Stimulated activated CD4-positive, alpha-beta T cell treated with anti-CD3 and anti-CD28 coated beads, Interleukin-4, amount 100 ng/mL, for 4 hours (primary cell): ENCODE data around the gene IVD.
"Not testable (repeated sequence)": the region's sequence is repeated elsewhere in the genome, so short reads cannot be mapped to it uniquely, and the experiment has no call there.

Experiments used
- DNase-seq, 2 experiments: peaks; one replicate each; pipeline ENCODE4 v3.0.0-alpha.2; 2020

Gene IVD

DNA sequence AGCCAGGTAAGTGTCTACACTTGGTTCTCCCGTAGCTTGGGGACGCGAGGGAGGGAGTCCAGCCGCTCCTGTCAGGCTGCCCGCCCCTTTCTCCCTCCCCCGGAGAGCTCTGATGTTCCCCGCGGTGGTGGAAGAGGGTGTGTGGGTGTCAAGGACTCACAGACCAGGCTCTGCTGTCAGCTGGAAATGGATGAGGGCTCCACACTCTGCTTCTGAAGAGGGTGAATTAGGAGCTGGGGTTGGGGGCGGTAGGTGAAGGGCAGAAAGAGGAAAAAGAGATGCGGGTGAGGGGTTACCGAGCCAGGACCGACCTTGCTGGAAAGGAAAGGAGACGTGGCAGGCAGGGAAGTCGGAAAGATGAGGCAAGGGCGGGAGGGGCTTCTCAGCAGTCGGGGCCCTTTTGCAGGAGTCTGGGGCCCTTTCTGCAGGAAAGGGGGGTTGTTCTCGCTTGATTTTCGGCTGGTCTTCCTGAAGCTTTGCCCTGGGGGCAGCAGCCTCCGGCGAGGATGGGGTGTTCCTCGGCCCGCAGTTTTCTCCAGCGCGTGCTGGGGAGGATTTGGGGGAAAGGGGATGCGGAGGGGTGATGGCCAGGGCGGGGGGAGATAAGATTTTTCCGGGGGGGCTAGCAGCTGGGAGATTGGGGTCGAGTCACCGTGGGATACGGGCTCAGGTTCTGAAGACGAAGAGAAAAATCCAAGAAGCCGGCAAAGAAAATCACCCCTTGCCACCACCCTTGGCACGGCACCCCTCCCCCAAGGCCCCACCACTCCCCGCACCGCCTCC is 34.6 kb downstream of the IVD start:
- peak; percentile 22 to 43 for DNase-seq

DNA sequence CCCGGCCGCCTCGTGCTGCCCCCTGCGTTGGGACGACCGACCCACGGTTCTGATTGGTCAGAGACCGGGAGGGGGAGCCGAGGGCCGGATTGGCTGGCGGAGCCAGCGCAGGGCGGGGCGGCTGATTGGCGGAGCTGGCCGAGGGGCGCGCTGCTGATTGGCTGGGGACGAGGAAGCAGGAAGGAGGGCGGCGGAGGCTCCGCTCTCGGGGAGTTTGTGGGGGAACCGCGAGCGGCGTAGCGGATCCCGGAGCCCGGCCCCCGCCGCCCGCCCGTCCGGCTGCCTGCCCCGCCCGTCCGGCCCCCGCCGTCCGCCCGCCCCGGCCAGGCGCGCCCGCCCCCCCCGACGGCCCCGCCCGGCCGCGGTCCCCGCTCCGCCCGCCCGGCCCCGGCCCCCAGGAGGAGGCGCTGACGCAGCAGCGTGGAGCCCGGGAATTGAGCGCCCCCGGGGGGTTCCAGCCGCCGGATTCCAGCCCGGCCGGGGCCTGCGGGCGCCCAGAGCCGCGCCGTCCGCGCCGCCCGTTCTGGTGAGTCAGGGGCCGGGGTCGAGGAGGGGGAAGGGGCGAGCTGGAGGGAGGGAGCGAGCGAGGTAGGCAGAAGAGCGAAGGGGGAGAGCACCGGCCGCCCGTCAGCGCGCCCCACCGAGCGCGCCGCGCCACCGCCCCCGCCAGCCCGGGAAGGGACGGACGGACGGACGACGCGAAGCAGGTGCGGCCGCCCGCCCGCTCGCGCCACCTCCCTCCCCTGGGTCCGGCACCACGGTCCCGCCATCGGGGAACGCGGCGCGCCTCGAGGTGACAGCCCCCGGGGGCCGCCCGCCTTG is 35.4 kb downstream of the IVD start, which contains the start of gene BAHD1:
Gene BAHD1 (plus strand): TSS at position 211 of the 822 bp plus-strand sequence. CDS start 17,512 bp downstream, outside the sequence.
- peak; percentile 95 to 96 for DNase-seq

DNA sequence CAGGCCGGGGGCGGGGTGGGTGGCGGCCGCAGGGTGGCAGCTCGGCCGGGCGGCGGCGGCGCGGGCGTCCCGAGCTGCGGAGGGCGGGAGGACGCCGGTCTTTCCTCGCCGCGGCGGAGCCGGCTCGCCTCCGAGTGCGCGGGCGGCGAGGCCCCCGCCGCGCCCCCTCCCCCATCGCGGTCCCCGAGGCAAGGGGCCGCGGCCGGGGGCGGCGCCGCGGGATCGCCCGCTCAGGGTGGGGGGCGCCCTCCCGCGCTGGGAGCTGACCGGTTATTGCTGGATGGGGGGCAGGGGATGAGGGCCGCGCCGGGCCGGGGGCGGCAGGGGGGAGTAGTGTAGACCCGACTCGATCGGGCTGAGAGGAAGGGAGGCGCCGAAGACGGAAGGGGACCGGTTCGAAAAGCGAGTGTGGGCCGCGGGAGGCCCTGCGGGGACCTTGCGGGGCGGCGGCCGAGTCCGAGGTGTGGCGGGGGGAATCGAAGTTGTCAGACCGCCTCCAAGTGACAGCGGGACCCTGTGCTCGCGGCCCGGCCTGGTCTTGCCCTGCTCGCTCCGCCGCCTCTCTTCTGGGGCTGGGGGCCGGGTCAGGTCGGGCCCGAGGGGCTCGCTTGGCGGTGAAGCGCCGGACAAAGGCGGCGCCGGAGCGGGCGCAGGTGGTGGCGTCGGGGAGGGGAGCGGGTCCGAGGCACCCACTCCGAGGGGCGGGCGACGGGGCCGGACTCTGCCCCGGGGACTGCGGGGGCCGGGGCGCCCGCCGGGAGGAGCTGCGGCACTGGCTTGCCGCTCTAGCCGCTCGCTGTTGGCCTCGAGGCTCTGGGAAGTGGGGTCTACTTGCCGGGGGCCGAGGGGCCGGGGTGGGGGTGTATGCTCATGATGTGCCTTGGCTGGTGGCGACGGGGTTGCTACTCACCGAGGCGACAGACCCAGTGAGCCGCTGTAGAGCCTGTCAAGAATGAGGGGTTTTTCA is 36.3 kb downstream of the IVD start:
- DNase-seq, result peak; percentile 19 to 26

DNA sequence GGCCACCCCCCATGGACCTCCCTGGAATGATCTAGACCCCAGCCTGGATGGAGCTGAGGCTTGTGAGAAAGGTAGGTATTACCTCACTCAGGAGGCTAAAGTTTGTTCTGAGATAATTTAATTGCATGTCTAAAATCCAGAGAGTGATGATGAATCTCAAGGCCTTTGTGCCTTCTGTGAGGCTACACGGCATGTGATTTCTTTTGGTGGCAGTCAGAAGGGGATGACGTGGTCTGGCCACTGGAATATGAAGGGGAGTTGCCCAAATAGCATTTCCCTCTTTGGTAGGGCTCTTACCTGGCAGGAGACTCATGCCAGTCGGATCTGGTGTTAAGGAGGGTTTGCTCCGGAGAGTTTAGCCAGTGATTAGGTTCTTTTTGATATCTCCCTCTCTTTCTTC is 37.7 kb downstream of the IVD start:
- no peak for DNase-seq

DNA sequence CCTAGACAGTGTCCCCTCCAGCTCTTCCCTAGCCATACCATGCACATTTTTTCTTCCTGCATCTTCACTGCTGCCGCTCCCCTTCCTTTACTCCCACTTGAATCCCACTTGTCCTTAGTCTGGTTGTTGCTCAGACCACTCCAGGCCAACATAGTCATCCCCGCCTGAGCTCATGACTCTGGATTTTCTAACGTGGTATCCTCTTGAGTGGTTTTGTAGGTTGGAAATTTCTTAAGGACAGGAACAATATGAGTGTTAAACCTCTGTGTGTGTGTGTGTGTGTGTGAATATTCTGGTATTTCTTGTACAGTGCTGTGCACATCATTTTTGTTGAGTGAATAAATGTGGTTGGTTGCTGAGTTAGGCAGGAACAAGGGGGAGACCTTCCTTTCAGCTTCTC is 38.3 kb downstream of the IVD start:
- no peak for DNase-seq

DNA sequence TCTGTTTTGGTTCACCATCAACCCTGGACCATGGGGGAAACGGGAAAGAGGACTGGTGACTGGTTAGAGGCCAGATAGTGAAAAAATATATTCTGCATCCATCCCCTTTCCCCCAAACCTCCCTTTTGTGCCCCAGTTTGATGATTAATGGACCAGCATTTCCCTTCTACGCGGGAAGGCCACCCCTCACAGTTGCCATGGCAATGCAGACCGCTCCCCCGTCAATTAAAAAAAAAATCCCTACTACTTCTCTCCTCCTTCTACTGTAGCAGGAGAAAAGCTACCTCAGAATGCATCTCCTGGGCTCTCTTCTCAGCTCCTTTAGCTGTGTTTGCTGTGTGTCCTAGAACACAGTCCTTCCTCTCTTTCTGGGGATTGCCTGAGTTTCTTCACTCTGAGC is 39.1 kb downstream of the IVD start:
- DNase-seq, result no peak

DNA sequence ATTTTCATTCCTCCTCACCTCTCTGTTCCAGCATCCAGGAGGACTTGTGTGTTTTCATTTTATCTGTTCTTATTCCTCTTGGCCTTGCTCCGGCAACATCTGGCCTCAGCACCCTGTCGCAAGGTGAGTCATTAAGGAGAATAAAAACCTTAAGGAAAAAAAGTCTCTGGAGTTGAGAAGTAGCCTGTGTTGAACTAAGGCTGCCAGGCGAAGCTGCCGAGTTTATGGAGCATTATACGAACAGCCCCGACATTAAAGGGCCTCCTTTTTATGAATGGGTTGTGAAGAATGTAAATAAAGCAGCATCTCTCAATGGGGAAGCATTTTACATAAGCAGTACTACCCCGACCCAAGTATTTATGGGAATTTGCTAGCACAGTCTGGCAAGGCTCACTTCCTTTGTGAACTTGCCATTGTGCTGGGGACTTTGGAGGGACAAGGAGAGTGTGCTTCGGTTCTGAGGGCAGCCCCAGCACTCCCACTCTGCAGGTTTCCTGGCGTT is 39.9 kb downstream of the IVD start:
- DNase-seq, result no peak

DNA sequence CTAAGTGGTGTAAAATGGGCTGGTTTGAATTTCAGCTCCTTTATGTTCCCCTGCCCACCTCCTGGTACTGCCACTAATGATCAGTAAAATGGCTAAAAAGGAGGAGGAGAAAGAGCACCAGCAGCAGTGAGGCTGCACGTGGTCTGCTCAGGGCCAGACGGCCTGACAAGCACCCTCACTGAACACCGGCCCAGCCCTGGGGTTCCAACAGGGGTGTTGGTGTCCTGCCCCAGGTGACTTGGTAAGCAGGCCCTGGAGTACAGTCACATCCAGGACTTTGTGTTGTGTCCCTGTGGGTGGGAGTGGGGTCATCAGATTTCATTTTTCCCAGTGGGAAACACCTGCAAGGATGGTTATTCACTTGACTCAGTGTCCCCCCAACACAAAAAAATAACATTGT is 40.5 kb downstream of the IVD start:
- no peak for DNase-seq

DNA sequence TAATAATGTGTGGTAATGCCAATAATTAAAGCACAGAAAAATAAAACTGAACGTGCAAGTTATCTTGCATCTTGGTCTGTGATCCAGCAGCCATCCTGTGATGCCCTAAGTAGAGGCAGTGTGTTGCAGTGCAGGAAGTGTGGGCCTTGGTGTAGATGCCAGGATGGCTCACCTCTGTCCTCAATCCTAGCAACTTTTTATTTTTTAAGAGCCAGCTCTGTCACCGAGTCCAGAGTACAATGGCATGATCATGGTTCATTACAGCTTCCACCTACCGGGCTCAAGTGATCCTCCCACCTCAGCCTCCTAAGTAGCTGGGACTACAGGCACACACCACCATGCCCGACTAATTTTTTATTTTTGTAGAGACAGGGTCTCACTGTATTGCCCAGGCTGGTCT is 42.8 kb downstream of the IVD start:
- no peak for DNase-seq

DNA sequence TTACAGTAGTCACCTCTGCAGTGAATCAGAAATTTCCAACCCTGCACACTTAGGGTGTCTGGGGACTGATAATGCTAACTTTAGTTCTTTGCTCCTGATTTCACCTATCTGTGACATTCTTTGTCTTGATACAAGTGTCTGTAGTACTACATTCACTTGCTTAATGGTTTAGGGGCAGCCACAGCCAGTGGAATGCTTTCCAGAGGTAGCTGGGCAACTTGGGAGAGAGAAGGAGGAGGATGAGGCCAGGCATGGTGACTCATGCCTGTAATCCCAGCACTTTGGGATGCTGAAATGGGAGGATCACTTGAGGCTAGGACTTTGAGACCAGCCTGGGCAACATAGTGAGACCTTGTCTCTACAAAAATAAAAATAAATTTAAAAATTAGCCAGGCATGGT is 43.7 kb downstream of the IVD start:
- no peak for DNase-seq

DNA sequence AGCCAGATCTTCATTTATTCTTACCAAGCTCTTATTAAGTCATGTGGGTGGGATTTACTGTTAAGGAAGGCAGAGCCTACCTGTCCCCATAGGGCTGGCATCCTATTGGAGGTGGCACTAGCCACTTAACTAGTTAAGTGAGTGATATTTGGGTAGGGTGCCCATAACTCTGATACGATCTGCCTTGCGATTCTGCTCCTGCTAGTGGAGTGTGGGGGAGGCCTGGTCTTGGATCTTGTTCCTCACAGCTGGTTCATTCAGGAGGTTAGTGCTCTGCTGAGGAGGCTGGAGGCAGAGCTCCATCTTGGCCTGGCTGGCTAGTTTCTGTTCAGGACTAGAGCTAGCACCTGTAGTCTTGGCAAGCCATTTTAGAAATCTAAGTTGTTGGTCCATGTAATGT is 44.5 kb downstream of the IVD start:
- no peak for DNase-seq

DNA sequence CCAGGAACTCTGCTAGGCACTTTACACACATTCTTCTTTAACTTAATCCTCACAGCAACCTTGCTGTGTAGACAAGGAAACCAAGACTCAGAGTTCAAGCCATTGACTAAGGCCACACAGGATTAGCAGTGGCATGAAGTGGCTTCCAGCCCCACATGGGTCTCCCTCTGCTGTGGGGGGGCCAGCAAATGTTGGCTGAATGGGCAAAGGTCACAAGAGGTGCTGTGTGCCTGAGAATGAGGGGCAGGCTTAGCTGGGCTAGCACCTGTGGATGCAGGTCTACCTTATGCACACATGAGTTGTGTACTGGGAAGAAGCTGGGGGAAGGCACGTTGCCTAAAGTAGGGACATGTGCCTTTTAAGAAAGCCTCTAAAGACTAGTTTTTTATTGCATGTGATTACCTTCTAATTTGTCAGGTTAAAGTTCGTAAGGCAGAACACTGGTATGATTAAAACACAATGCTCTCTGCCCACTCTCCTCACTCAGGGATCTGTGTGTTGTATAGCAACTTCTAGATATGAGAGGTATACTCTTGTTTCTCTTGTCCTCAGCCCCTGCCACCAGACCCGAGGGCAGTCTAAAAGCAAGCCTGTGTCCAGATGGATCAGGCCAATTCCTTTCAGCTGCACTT is 46.0 kb downstream of the IVD start:
- no peak for DNase-seq

DNA sequence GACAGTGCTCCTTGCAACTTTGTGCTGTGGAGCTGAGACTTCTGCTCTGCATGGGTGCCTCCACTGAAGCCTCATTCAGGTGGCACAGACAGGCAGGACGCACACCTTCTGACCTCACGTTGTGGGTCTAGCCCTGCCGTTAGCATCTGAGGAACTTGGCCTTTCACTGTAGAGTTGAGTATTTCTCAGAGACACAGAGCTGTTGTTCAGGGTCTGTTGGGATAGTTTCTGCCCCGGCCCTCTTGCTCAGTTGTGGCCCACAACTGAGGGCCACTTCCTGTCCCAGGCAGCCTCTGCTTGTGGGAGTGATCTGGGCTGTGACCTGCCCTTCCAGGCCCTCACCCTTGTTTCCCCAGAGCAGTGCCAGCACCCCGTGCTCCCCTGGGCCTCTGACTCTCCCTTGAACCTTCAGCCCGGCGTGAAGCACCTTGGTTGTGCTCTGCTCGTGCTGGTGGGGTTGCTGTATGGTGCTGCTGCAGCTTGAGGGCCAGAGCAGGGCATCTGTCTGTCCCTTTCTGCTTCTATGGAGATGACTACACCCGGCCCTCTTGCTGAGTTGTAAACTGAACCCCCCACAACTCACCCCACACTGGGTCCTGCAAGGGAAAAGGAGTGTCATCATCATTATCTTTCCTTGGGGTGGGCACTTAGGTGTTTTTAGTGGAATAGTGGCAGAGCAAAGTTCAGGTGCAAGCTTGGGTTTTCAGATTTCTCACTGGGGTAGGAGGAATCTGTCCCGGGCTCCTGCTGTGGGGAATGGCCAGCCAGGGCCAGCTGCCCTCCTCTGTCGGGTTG is 46.9 kb downstream of the IVD start:
- no peak for DNase-seq

DNA sequence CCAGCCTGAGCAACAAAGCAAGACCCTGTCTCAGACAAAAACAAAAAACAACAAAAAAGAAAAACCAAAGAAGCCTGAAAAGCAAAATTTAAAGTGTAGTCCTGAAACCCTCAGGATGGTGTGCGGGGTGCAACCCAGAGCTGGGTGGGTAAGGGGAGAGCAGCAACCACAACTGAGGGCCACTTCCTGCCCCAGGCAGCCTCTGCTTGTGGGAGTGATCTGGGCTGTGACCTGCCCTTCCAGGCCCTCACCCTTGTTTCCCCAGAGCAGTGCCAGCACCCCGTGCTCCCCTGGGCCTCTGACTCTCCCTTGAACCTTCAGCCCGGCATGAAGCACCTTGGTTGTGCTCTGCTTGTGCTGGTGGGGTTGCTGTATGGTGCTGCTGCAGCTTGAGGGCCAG is 48.3 kb downstream of the IVD start:
- not testable (repeated sequence) for DNase-seq

DNA sequence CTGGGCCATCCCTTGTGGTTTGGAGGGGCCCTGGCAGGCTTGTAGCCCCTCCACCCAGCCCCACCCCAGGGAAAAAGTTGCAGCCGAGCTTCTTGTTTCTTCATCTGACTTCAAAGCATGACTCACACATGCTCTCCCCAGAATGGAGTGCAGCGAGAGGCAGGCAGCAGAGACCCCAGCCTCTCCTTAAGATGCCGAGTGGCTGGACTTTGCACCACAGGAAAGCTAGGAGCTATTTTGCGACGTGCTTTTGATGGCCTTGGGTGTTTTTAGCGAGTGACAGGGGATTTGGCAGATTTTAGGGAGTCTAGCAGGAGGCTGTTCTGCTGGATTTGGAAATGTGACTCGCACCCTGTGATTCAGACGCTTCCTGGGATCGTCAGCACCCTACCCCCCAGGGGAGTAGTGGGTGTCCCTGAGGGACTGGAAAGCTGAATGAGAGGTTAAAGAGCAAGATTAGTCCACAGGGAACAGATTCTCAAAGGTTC is 49.4 kb downstream of the IVD start:
- peak in 1 of 2 experiments; percentile 38 for DNase-seq

DNA sequence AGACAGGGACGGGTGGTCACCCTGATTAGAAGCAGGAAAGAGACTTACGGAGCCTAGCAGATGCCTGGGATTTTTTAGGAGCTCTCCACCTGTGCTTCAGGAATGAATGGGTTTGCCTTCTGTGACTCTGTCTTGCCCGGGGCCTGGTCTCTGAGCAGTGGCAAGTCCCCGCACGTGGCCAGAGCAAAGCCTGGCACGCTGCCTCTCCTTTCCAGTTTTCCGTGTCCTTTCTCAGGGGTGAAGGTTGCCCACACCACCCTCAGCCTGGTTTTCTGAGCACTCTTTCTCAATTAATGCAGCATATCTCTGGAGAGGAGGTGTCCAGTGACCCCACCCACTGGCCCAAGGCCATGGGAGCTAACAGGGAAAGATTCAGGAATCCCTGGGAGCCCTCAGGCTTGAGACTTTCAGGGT is 50.7 kb downstream of the IVD start:
- DNase-seq, result no peak

DNA sequence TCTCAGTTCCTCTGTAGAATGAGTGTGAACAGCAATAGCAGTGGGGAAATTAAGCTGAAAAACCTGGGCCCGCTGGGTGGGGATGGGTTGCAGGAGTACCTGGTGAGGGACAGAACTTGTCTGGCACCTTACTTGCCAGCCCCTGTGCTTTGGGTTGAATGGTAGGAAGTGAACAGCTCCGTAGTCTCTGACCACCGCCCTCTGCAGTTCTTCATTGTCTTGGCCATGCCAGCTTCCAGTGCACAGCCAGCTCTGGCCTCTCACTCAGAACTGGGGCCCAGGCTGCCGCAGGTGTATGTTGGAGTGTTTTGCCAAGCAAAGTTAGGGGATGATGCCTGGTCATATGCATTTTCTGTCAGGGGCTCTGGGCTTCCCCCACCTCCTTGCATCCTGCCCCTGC is 51.1 kb downstream of the IVD start:
- no peak for DNase-seq

DNA sequence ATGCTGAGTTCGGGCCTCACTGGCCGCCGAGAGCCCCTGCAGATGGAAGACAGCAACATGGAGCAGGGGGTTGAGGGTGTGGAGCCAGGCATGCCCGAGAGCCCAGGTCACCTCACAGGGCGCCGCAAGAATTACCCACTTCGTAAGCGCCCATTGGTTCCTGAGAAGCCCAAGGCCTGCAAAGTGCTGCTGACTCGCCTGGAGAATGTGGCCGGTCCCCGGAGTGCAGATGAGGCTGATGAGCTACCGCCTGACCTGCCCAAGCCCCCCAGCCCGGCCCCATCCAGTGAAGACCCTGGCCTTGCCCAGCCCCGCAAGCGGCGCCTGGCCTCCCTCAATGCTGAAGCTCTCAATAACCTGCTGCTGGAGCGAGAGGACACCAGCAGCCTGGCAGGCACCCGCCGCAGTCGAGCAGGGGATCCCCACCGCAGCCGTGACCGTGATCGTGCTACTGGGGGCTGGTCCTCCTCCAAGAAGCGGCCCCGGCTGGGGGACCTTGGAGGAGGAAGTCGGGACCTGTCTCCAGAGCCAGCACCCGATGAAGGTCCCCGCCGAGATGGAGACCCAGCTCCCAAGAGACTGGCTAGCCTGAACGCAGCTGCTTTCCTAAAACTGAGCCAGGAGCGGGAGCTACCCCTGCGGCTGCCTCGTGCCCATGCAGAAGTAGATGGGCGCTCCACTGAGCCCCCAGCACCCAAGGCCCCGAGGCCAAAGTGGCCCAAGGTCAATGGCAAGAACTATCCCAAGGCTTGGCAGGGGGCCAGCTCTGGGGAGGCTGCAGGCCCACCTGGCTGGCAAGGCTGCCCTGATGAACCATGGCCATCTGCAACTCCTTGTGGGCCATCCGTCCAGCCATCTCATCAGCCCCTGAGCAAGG is 53.1 kb downstream of the IVD start:
- no peak for DNase-seq

DNA sequence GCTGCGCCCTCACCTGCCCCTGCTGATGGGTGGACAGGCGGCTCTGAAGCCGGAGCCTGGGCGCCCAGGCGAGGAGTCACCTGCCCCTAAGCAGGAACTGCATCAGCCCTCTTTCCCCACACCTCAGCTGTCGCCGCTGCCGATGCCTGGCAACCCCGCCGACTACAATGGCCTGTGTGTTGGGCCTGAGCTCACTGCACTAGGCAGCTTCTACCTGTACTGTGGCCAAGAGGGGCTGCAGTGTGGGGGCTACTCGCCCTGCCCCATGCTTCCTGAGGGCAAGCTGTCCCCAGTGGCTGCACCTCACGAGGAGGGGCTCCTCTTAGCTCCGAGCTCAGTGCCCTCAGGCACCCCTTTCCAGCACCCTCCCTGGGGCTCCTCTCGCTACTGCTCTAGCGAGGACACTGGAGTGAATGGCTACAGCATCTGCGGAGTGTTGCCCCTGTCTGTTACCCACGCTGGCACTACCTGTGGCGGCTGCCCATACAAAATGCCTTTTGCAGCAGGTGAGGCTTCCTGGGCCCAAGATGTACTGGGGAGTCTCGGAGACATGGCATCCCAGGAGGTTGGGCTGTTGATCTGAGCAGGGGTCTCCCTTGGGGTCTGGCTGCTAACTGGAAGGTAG is 53.9 kb downstream of the IVD start:
- DNase-seq, result no peak

DNA sequence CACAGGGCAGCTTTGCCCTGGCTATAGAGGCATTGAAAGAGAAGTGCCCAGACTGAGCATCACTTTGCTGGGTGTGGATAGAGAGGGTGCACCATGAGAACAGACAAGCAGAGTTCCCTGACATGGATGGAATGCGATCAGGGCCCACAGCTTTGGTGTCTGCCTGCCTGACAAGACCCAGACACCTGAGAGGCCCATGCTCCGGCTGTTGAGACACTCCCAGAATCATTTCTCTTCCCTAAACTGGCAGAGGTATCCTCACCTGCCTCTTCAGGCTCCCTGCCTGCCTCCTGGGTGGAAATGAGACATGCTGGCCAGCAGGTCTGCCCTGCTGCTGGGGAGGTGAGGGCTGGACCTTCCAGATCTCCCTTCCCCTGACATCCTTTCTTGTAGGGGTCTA is 54.8 kb downstream of the IVD start:
- no peak for DNase-seq
